SH-SY5Y (cell line): ENCODE measurements around the gene CYBRD1.

Source experiments
- GATA2 ChIP-seq: IDR thresholded peaks from 2 replicates; pipeline ENCODE4 v1.6.1; 2011; ENCODE audit warnings: mild to moderate bottlenecking, low read depth, low read length
- GATA3 ChIP-seq: IDR thresholded peaks from 2 replicates; pipeline ENCODE4 v1.6.1; 2011; ENCODE audit warnings: low read depth, mild to moderate bottlenecking, low read length, moderate library complexity

CYBRD1 gene, protein sequence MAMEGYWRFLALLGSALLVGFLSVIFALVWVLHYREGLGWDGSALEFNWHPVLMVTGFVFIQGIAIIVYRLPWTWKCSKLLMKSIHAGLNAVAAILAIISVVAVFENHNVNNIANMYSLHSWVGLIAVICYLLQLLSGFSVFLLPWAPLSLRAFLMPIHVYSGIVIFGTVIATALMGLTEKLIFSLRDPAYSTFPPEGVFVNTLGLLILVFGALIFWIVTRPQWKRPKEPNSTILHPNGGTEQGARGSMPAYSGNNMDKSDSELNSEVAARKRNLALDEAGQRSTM

DNA sequence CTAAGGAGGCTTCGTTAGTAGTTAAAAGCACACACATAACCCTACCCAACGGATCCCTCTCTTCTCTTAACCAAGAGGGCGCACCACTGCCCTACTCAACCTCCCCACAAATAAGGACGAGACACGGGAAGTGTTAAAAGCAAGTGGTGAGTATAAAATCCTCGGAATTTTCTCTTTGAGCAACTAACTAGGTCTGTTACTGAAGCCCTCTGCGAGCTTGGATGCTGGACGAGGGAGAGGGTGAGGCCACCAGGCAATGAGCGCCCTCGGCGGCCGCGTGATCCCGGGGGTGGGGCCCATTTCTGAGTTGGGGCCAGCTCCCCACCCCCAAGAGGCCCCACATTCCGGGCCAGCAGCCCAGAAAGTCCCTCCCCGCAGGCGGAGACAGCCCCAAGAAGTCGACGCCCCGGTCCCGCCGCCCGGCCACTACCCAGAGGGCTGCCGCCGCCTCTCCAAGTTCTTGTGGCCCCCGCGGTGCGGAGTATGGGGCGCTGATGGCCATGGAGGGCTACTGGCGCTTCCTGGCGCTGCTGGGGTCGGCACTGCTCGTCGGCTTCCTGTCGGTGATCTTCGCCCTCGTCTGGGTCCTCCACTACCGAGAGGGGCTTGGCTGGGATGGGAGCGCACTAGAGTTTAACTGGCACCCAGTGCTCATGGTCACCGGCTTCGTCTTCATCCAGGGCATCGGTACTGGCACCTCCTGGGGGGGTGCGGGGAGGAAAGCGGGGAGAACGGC, at the start of gene CYBRD1:
Gene CYBRD1 (plus strand): TSS at position 423 of the 736 bp plus-strand sequence. CDS start 72 bp downstream, at position 495.
- no peak for TF ChIP-seq GATA3
- no peak for TF ChIP-seq GATA2

DNA sequence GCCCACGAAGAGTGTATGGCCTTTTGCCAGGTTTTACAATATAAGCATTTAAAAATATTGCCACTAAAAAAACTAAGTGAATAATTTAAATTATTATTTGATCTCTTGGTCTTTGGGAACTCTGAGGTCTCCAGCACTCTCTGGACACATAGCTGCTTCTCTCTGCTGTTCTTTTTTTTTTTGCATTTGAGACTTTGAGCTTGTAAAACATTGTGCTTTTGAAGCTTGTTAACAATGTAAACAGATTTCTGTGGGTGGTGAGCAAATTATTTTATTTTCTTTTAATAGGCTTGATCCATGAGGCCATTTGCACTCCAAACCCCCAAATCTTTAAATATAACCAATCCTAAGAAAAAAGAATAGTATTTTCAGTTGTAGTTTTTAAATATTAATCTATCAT, 46.3 kb upstream of the CYBRD1 start:
- TF ChIP-seq GATA3 = no peak
- no peak for TF ChIP-seq GATA2

DNA sequence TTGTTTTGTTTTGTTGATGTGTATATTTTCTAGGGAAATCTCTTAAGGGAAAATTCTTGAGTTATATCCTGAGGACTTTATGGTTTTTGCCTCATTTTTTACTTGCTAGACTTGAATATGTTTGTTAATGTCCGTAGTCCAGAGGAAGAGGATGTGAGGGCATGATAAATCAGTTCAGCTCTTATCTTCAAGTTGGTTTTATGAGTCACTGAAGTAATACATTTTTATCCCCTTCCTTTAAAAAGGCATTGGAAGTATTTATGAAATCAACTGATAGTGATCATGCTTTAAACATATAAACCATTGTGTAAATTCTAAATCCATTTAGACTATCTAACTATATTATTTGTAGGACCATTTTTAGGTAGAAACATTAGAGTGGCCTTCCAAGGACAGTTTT, 43.9 kb upstream of the CYBRD1 start:
- TF ChIP-seq GATA3 (no peak), GATA2 (no peak)

DNA sequence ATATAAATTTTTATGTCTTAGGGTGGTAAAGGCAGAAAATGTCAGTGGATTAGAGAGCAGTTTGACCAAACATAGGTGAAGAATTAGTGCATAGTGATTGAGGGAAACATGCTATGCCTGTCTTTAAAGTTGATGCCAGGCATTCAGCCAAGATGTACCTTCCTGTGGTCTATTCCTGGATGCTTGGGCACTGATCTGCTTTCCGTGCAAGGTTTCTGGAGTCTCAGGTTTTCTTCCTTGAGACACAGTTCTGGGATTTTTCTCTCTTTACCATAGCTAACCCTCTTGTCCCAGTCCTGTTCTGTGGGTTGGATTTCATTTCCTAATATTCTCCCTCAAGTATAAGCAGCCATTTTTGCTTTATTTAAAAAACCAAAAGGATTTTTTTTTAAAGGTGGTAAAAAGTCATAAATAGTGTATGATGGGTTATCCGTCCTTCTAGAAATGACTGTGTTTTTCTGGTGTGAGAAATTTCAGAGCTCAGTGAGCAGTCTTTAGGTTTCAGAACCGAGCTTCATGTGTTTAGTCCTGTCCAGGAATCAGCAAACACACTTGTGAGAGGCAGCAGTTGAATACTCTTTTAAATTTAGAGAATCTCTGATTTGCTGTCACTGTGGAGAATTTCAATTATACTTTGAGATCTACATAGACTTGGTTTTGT, 43.0 kb upstream of the CYBRD1 start:
- no peak for TF ChIP-seq GATA3
- TF ChIP-seq GATA2 = no peak

DNA sequence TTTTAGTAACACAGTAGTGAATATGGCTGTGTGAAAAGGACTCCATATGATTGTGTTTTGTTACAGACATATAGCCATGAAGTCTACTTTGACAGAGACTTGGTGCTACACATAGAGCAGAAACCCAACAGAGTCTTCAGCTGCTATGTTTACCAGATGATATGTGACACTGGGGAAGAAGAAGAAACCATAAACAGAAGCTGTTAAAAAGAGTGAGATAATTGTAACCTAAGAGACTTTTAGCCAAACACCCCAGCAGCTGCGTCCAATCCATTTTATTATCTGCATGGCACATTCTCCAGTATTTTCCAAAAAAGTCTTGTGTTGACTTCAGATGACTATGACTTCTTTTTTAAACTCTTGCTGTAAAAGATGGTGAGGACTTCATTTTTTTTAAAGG, 41.4 kb upstream of the CYBRD1 start:
- no peak for TF ChIP-seq GATA3
- no peak for TF ChIP-seq GATA2

DNA sequence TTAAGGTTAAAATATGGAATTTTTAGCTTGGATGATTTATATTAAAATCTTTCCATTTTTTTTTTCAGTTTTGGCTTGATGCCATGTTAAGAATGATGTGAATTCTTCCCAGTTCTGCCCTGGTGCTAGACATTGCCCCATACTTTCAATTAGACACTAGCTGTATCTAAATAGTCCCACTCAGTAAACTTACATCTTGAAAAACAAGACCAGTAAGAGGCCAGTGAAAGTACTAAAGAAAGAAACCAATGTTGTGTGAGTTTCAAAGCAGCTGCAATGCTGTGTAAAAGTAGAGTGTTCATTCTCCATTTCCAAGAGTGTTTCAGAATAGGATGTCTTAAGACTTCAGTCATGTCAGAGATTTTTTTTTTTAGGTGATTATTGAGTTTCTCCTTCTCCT, 40.0 kb upstream of the CYBRD1 start:
- TF ChIP-seq GATA3 (no peak), GATA2 (no peak)

DNA sequence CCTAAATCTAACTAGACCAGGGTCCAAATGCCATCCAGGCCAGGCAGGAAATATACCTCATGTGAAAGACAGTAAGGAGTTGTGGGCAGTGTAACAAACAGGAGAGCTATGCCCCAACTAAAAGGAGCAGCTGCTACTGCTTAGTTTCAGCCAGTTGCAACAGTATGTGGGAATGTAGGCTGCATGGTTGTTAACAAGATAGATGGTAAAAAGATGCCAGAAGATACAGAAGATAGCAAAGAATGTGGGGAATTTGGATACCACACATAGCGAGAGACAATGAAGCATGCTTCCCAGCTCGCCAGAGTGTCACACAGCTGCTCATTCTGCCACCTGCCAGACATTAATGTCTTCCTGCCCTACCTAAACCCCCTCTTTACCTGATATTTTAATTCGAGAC, 39.4 kb upstream of the CYBRD1 start:
- no peak for TF ChIP-seq GATA2
- no peak for TF ChIP-seq GATA3

DNA sequence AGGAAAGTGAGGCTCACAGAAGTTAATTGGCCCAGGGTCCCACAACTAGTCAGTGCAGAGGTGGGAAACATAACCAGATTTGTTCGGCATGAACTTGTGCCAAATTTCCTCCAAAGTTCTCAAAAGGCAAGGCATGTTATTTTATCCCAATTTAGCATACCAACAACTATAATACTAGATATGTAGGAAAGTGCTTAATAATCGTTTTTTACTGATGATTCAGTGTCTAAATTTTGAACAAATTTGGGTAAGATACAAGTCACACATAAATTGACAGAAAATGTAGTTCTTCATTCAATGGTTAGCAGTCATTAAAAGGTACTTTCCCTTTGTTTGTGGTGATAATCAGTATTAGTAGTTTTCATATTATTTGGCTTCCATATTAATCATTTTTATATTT, 38.5 kb upstream of the CYBRD1 start:
- TF ChIP-seq GATA2 (no peak), GATA3 (no peak)

DNA sequence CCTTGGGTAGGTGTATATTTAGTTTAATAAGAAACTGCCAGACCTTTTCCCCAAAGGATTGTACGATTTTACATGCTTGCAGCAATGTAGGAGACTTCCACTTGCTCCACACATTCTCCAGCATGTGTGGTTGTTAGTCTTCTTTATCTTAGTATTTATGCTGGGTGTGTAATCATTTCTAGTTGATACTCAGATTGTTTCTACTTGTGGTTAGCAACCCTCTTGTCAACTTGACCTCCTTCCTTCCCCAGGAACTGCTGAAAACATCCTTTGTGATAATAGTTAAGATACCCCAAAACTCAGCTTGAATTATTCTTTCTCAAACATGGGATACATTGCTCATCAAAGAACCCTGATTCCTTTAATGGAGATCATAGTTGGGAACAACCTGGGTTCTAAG, 37.2 kb upstream of the CYBRD1 start:
- TF ChIP-seq GATA2 = no peak
- no peak for TF ChIP-seq GATA3

DNA sequence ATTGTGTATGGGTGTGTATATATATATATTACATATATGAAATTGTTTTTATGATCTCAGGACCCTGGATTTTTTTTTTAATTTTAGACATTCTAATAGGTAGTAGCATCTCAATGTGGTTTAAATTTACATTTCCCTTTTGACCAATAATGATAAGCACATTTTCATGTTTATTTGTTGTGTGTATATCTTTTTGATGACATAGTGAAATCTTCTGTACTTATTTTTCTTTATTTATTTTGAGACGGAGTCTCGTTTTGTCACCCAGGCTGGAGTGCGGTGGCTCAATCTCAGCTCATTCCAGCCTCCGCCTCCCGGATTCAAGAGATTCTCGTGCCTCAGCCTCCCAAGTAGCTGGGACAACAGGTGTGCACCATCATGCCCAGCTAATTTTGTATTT, 35.1 kb upstream of the CYBRD1 start:
- TF ChIP-seq GATA3 (no peak), GATA2 (no peak)

DNA sequence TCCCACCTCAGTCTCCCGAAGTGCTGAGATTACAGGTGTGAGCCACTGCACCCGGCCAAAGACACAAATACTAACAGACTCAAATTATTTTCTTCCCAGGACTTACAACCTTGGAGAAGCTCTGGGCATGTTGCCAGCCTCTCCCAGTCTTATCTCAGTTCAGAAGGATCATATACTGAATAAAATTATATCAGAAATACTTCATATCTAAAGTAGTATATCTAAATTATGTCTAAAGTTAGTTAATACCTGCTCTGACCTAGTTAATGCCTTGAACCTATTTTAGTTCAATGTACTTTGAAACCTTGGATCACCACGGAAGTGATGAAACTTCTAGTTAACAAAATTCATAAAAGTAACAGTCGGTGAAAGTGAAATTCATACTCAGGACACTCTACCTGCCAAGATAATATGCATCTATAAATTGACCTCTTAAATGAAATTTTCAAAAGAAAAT, 34.4 kb upstream of the CYBRD1 start:
- TF ChIP-seq GATA2 (no peak), GATA3 (no peak)

DNA sequence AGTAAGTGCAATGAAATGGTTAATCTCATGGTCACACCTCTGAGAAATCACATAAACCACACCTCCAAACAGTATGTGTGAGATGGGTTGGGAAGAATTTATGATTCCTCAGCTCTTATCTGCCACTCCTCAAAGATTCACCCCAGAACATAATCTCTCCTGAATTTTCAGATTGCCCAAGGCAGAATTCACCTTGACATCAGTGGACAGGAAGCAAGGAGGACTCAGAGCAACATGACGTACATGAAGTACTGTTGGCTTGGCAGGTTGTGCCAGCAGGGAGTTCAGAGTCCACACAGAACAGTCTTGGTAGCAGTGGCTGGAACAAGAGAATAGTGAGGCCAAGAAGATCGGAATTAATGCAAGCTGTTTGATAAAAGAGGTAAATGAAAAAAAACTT, 31.7 kb upstream of the CYBRD1 start:
- TF ChIP-seq GATA2 = no peak
- TF ChIP-seq GATA3 = no peak

DNA sequence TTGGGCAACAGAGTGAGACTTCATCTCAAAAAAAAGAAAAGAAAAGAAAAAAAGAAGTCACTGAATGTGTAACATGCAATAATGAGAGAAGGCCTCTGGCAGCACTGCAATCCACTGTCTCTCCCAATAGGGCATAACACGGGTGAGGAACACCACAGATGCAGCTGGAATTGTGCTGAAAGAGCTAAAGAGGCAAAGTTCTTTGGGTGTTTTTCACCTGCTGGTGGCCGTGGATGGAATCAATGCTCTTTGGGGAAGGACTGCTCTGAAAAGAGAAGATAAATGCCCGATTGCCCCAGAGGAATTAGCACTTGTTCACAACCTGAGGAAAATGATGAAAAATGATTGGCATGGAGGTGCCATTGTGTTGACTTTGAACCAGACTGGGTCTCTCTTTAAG, 31.0 kb upstream of the CYBRD1 start:
- TF ChIP-seq GATA2 (no peak), GATA3 (no peak)

DNA sequence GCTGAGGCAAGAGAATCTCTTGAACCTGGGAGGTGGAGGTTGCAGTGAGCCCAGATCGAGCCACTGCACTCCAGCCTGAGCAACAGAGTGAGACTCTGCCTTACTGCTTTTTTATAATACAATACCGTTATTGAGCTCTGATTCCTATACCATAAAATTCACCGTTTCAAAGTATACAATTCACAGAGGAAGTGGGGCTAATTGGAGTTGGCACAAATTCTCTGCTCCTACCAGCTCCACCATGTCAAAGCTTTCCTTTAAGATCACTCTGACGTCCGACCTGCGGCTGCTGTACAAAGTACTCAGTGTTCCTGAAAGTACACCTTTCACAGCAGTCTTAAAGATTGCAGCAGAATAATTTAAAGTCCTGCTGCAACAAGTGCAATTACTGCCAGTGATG, 29.6 kb upstream of the CYBRD1 start:
- TF ChIP-seq GATA2 (no peak), GATA3 (no peak)

DNA sequence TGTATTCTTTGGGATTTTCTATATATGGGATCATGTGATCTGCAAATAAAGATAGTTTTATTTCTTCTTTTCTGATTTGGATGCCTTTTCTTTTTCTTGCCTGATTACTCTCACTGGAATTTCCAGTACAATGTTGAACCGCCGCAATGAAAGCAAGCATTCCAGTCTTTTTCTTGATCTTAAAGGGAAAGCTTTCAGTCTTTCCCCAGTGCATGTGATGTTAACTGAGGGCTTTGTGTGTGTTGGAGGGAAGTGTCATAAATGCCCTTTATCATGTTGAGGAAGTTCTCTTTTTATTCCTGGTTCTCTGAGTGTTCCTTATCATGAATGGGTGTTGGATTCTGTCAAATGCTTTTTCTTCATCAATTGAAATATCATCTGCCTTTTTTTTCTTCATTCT, 16.9 kb upstream of the CYBRD1 start:
- TF ChIP-seq GATA2 (no peak), GATA3 (no peak)
